DMS153 (cell line): ENCODE data around the gene SECISBP2L.

Experiments
- DNase-seq: peaks from one replicate; lab custom pipeline; 2025; lab: John Stamatoyannopoulos, UW

The SECISBP2L gene

GRCh38 chr15:49060710-49061495, 14.7 kb upstream of the SECISBP2L start:
- DNase-seq = no peak

- no peak for DNase-seq
Observed at GRCh38 chr15:49059491-49059890, 13.2 kb upstream of the SECISBP2L start.

GRCh38 chr15:49058559-49058958, 12.3 kb upstream of the SECISBP2L start:
- no peak for DNase-seq

GRCh38 chr15:49055630-49056029, 9.4 kb upstream of the SECISBP2L start:
- no peak for DNase-seq

- no peak for DNase-seq
Observed at GRCh38 chr15:49052662-49053061, 6.4 kb upstream of the SECISBP2L start.

- DNase-seq = no peak
Observed at GRCh38 chr15:49047456-49047855, 1.2 kb upstream of the SECISBP2L start.

GRCh38 chr15:49045751-49046219, 461 bp downstream of the SECISBP2L start:
- no peak for DNase-seq

- no peak for DNase-seq
Observed at GRCh38 chr15:49044766-49045606, 1.3 kb downstream of the SECISBP2L start.

GRCh38 chr15:49044002-49044401, 2.2 kb downstream of the SECISBP2L start:
- no peak for DNase-seq

- no peak for DNase-seq
Observed at GRCh38 chr15:49042165-49042564, 4.1 kb downstream of the SECISBP2L start.

- DNase-seq = no peak
Observed at GRCh38 chr15:49041426-49041825, 4.8 kb downstream of the SECISBP2L start.

GRCh38 chr15:49040151-49040550, 6.1 kb downstream of the SECISBP2L start:
- no peak for DNase-seq

GRCh38 chr15:49038382-49038781, 7.9 kb downstream of the SECISBP2L start:
- DNase-seq = no peak

- DNase-seq = no peak
Observed at GRCh38 chr15:49037546-49037940, 8.7 kb downstream of the SECISBP2L start.

GRCh38 chr15:49036650-49037545, 9.3 kb downstream of the SECISBP2L start:
- DNase-seq = no peak

- DNase-seq = no peak
Observed at GRCh38 chr15:49035825-49036224, 10.4 kb downstream of the SECISBP2L start.

- DNase-seq = no peak
Observed at GRCh38 chr15:49032601-49033145, 13.6 kb downstream of the SECISBP2L start.

GRCh38 chr15:49031804-49032203, 14.4 kb downstream of the SECISBP2L start:
- DNase-seq = no peak

GRCh38 chr15:49026700-49027099, 19.5 kb downstream of the SECISBP2L start:
- DNase-seq = no peak

- no peak for DNase-seq
Observed at GRCh38 chr15:49024840-49025239, 21.4 kb downstream of the SECISBP2L start.

- no peak for DNase-seq
Observed at GRCh38 chr15:49023354-49023753, 22.9 kb downstream of the SECISBP2L start.

- DNase-seq = no peak
Observed at GRCh38 chr15:49015896-49016295, 30.4 kb downstream of the SECISBP2L start.
